ENCODE results near the gene GNG14. TPM values are rescaled to one million over a fixed set of nuclear protein-coding genes. Genes with fewer than 3 reads are reported as not detected.

GNG14 gene
- total and polyA plus RNA-seq, 10 of the 15 experiments (the other 5 are each of a cell fraction or from before 2014, with no cell fraction given) = not detected

- no peak for TF ChIP-seq PRDM15 (CRISPR knock-in tag; IDR thresholded peaks at IDR 0.05)
- TF ChIP-seq CBFB (IDR thresholded peaks at IDR 0.05; ENCODE audit: low read depth) = no peak
- TF ChIP-seq TAF1 (IDR thresholded peaks at IDR 0.05; ENCODE audit: borderline replicate concordance, low read depth, low read length) = peak; percentile 24; the same call in 1 of the 2 replicates
- TF ChIP-seq PAX5 (IDR thresholded peaks at IDR 0.05; ENCODE audit: borderline replicate concordance, low read depth, low read length) = no peak
- peak; percentile 93 for TF ChIP-seq E4F1 (IDR thresholded peaks at IDR 0.05; ENCODE audit: borderline replicate concordance, partially characterized antibody)
- TF ChIP-seq SP1 (IDR thresholded peaks at IDR 0.05; ENCODE audit: low read depth, low read length) = no peak
- no peak for TF ChIP-seq EP300 (IDR thresholded peaks at IDR 0.05; ENCODE audit: borderline replicate concordance in 1 of 2, control insufficient read depth in 1 of 2, low read depth in 2 of 2, low read length in 2 of 2)
- TF ChIP-seq HCFC1 (IDR thresholded peaks at IDR 0.05; ENCODE audit: low read length) = peak; percentile 83
- peak; percentile 95; the same call in 1 of the 2 replicates for TF ChIP-seq RB1 (IDR thresholded peaks at IDR 0.05; ENCODE audit: borderline replicate concordance)
- peak; percentile 100 for TF ChIP-seq ZBTB40 (IDR thresholded peaks at IDR 0.05; ENCODE audit: borderline replicate concordance)
- peak; percentile 68; the same call in 1 of the 2 replicates for TF ChIP-seq NFIC (IDR thresholded peaks at IDR 0.05; ENCODE audit: low read depth, low read length)
- no peak for TF ChIP-seq REST (IDR thresholded peaks at IDR 0.05; ENCODE audit: low read depth, low read length)
Measured at GRCh38 chr19:12669270-12670158, 18.3 kb upstream of the GNG14 start (continued).
